Effector memory CD8-positive, alpha-beta T cell (primary cell): ENCODE results near the gene BACH2.

Source experiments
- ATAC-seq: fragments of 150-1000 bp; cut with Tn5 transposase; replicated peaks from 2 replicates; pipeline ENCODE4 v1.10.0; 2021; ENCODE audit warnings: mild to moderate bottlenecking, moderate library complexity
- DNase-seq, 3 experiments: peaks; one replicate each; pipeline ENCODE4 v3.0.0; 2021
- H3K27ac Mint-ChIP-seq, 2 donors: one replicate each; pipeline ENCODE4 v1.8.0; 2022; ENCODE audit warnings: mild to moderate bottlenecking in 2 of 2, mixed read lengths in 2 of 2, moderate library complexity in 2 of 2
- H3K27me3 Mint-ChIP-seq, 2 donors: one replicate each; pipeline ENCODE4 v1.8.0; 2022; ENCODE audit warnings: mixed read lengths in 2 of 2
- H3K36me3 Mint-ChIP-seq: one replicate; pipeline ENCODE4 v1.8.0; 2022; ENCODE audit warnings: mild to moderate bottlenecking, moderate library complexity, mixed read lengths; ENCODE audit not compliant: insufficient read depth
- H3K4me1 Mint-ChIP-seq, 2 donors: one replicate each; pipeline ENCODE4 v1.8.0; 2022; ENCODE audit warnings: low read depth in 2 of 2, mixed read lengths in 2 of 2
- H3K4me3 Mint-ChIP-seq, 2 donors: one replicate each; pipeline ENCODE4 v1.8.0; 2022; ENCODE audit warnings: mild to moderate bottlenecking in 2 of 2, mixed read lengths in 2 of 2, moderate library complexity in 2 of 2
- H3K9me3 Mint-ChIP-seq, 2 donors: one replicate each; pipeline ENCODE4 v1.8.0; 2022; ENCODE audit warnings: mixed read lengths in 2 of 2

BACH2 gene

GRCh38 chr6:90107771-90108282, 188.8 kb downstream of the BACH2 start:
- peaks cover 20 to 21% of the 10 kb centered on the region in 2 donors for H3K27me3 Mint-ChIP-seq
- H3K4me3 Mint-ChIP-seq: no peak overlapping the region
- H3K36me3 Mint-ChIP-seq: peaks cover 4% of the 10 kb centered on the region
- H3K27ac Mint-ChIP-seq: no peak overlapping the region
- H3K4me1 Mint-ChIP-seq: peaks cover 38 to 39% of the 10 kb centered on the region in 2 donors
- DNase-seq (no peak), ATAC-seq (no peak)
- peaks cover 3 to 7% of the 10 kb centered on the region in 2 donors for H3K9me3 Mint-ChIP-seq

GRCh38 chr6:90107371-90107770, 189.3 kb downstream of the BACH2 start:
- Mint-ChIP-seq H3K27ac (no peak overlapping the region), H3K27me3 (peaks cover 20 to 22% of the 10 kb centered on the region in 2 donors), H3K36me3 (peaks cover 4% of the 10 kb centered on the region), H3K4me1 (peaks cover 38 to 39% of the 10 kb centered on the region in 2 donors), H3K4me3 (no peak overlapping the region), H3K9me3 (peaks cover 3 to 5% of the 10 kb centered on the region in 2 donors)
- no peak for DNase-seq
- no peak for ATAC-seq

GRCh38 chr6:90106449-90106848, 190.2 kb downstream of the BACH2 start:
- Mint-ChIP-seq H3K4me3 (no peak overlapping the region), H3K4me1 (peaks cover 36 to 37% of the 10 kb centered on the region in 2 donors), H3K9me3 (peaks cover 3 to 5% of the 10 kb centered on the region in 2 donors), H3K36me3 (peaks cover 1% of the 10 kb centered on the region), H3K27me3 (peaks cover 20 to 22% of the 10 kb centered on the region in 2 donors), H3K27ac (no peak overlapping the region)
- DNase-seq (no peak), ATAC-seq (no peak)

GRCh38 chr6:90105506-90106170, 191.0 kb downstream of the BACH2 start:
- H3K4me1 Mint-ChIP-seq: peaks cover 31% of the 10 kb centered on the region in 2 donors
- ATAC-seq (no peak), DNase-seq (no peak)
- H3K27me3 Mint-ChIP-seq: peaks cover 20 to 22% of the 10 kb centered on the region in 2 donors
- no peak overlapping the region for H3K27ac Mint-ChIP-seq
- no peaks in the 10 kb centered on the region for H3K36me3 Mint-ChIP-seq
- H3K9me3 Mint-ChIP-seq: peaks cover 3 to 5% of the 10 kb centered on the region in 2 donors
- no peak overlapping the region for H3K4me3 Mint-ChIP-seq

GRCh38 chr6:90103056-90103800, 193.4 kb downstream of the BACH2 start:
- DNase-seq: peak in 2 of 3 experiments; percentile 11 to 18
- Mint-ChIP-seq H3K27me3 (peaks cover 12 to 22% of the 10 kb centered on the region in 2 donors), H3K36me3 (no peaks in the 10 kb centered on the region), H3K4me1 (peaks cover 24 to 25% of the 10 kb centered on the region in 2 donors), H3K9me3 (no peaks in the 10 kb centered on the region), H3K4me3 (peak overlapping the region; percentile 79 to 83), H3K27ac (peak overlapping the region; percentile 59 to 85)
- ATAC-seq: peak; percentile 87

- peaks cover 21 to 28% of the 10 kb centered on the region in 2 donors for H3K4me1 Mint-ChIP-seq
- no peaks in the 10 kb centered on the region for H3K9me3 Mint-ChIP-seq
- ATAC-seq (no peak), DNase-seq (no peak)
- no peaks in the 10 kb centered on the region for H3K36me3 Mint-ChIP-seq
- no peak overlapping the region for H3K4me3 Mint-ChIP-seq
- no peak overlapping the region for H3K27ac Mint-ChIP-seq
- peaks cover 19 to 29% of the 10 kb centered on the region in 2 donors for H3K27me3 Mint-ChIP-seq
Observed at GRCh38 chr6:90101403-90101802, 195.2 kb downstream of the BACH2 start.

GRCh38 chr6:90100059-90100665, 196.5 kb downstream of the BACH2 start:
- Mint-ChIP-seq H3K4me3 (no peak overlapping the region), H3K27ac (no peak overlapping the region), H3K36me3 (no peaks in the 10 kb centered on the region), H3K9me3 (no peaks in the 10 kb centered on the region), H3K27me3 (peaks cover 21 to 36% of the 10 kb centered on the region in 2 donors), H3K4me1 (peaks cover 18 to 28% of the 10 kb centered on the region in 2 donors)
- DNase-seq (no peak), ATAC-seq (no peak)

- Mint-ChIP-seq H3K9me3 (no peaks in the 10 kb centered on the region), H3K27ac (peak overlapping the region; percentile 5 to 59), H3K4me1 (peaks cover 13 to 18% of the 10 kb centered on the region in 2 donors), H3K27me3 (peaks cover 16 to 23% of the 10 kb centered on the region in 2 donors), H3K36me3 (no peaks in the 10 kb centered on the region), H3K4me3 (no peak overlapping the region)
- DNase-seq (no peak), ATAC-seq (no peak)
Observed at GRCh38 chr6:90098627-90099026, 198.0 kb downstream of the BACH2 start.

- Mint-ChIP-seq H3K4me3 (no peak overlapping the region), H3K36me3 (no peaks in the 10 kb centered on the region), H3K4me1 (peaks cover 8 to 12% of the 10 kb centered on the region in 2 donors), H3K27me3 (peaks cover 11 to 18% of the 10 kb centered on the region in 2 donors), H3K9me3 (no peaks in the 10 kb centered on the region), H3K27ac (peak overlapping the region; percentile 5 to 59)
- DNase-seq: no peak
- peak; percentile 85 for ATAC-seq
Observed at GRCh38 chr6:90098001-90098531, 198.6 kb downstream of the BACH2 start.

GRCh38 chr6:90097356-90097755, 199.3 kb downstream of the BACH2 start:
- H3K27me3 Mint-ChIP-seq: peaks cover 9 to 14% of the 10 kb centered on the region in 2 donors
- H3K9me3 Mint-ChIP-seq: no peaks in the 10 kb centered on the region
- no peak overlapping the region for H3K4me3 Mint-ChIP-seq
- H3K4me1 Mint-ChIP-seq: peaks cover 7 to 11% of the 10 kb centered on the region in 2 donors
- ATAC-seq (no peak), DNase-seq (no peak)
- H3K27ac Mint-ChIP-seq: no peak overlapping the region
- no peaks in the 10 kb centered on the region for H3K36me3 Mint-ChIP-seq

GRCh38 chr6:90096818-90097217, 199.8 kb downstream of the BACH2 start:
- Mint-ChIP-seq H3K27ac (peak overlapping the region in 1 of 2 donors; percentile 7), H3K9me3 (no peaks in the 10 kb centered on the region), H3K27me3 (peaks cover 9 to 14% of the 10 kb centered on the region in 2 donors), H3K36me3 (no peaks in the 10 kb centered on the region), H3K4me3 (no peak overlapping the region), H3K4me1 (peaks cover 7 to 11% of the 10 kb centered on the region in 2 donors)
- ATAC-seq: no peak
- no peak for DNase-seq

GRCh38 chr6:90095788-90096187, 200.9 kb downstream of the BACH2 start:
- peaks cover 9 to 14% of the 10 kb centered on the region in 2 donors for H3K27me3 Mint-ChIP-seq
- DNase-seq (no peak), ATAC-seq (no peak)
- no peak overlapping the region for H3K27ac Mint-ChIP-seq
- peaks cover 7 to 11% of the 10 kb centered on the region in 2 donors for H3K4me1 Mint-ChIP-seq
- H3K9me3 Mint-ChIP-seq: no peaks in the 10 kb centered on the region
- H3K4me3 Mint-ChIP-seq: no peak overlapping the region
- no peaks in the 10 kb centered on the region for H3K36me3 Mint-ChIP-seq

GRCh38 chr6:90095145-90095544, 201.5 kb downstream of the BACH2 start:
- no peak overlapping the region for H3K4me3 Mint-ChIP-seq
- no peaks in the 10 kb centered on the region for H3K9me3 Mint-ChIP-seq
- peaks cover 9 to 14% of the 10 kb centered on the region in 2 donors for H3K27me3 Mint-ChIP-seq
- H3K36me3 Mint-ChIP-seq: no peaks in the 10 kb centered on the region
- peaks cover 7 to 11% of the 10 kb centered on the region in 2 donors for H3K4me1 Mint-ChIP-seq
- ATAC-seq (no peak), DNase-seq (no peak)
- H3K27ac Mint-ChIP-seq: peak overlapping the region in 1 of 2 donors; percentile 3
